ENCODE results near the gene FBXO34.
"Not testable (repeated sequence)": the region's sequence is repeated elsewhere in the genome, so short reads cannot be mapped to it uniquely, and the experiment has no call there.

FBXO34 gene

DNA sequence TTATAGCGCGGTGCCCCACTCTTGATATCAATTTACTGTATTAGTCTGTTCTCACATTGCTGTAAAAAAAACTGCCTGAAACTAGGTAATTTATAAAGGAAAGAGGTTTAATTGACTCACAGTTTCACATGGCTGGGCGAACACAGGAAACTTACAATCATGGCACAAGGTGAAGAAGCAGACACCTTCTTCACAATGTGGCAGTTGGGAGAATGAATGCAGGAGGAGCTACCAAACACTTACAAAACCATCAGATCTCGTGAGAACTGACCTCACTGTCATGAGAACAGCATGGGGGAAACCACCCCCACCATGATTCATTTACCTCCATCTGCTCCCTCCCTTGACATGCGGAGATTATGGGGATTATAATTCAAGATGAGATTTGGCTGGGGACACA is 42.3 kb downstream of the FBXO34 start:
- DNase-seq: no peak

DNA sequence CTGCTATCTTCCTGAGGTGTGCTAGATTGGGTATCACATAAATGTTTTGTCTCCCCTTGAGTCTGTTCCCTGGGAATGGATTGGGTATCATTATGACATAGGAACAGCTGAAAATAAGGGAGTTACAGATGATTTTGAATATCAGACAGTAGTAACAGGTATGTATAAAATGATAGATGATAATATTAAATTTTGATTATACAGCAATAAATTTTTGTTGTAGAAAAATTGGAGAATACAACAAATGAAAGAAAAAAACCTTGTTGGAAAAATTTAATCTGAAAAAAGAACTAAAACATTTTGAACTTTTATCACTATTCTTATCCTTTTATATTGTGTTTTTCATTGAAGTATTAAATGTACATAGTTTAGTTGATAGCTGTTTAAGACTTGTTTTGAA is 43.2 kb downstream of the FBXO34 start:
- no peak for DNase-seq

DNA sequence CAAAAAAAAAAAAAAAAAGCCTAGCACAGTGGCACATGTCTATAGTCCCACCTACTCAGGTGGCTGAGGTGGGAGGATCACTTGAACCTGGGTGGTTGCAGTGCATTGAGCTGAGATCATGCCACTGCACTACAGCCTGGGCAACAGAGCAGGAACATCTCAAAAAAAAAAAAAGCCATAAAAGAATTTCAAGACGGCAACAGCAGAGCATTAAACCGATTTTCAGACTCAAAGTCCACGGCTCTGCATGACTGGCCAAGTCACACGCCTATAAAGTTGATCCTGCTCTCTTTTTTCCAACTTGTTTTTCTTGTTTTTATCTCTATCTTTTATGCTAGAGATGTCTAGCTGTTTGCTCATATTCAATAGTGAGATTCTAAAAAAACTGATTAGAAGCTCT is 45.3 kb downstream of the FBXO34 start:
- DNase-seq: no peak

DNA sequence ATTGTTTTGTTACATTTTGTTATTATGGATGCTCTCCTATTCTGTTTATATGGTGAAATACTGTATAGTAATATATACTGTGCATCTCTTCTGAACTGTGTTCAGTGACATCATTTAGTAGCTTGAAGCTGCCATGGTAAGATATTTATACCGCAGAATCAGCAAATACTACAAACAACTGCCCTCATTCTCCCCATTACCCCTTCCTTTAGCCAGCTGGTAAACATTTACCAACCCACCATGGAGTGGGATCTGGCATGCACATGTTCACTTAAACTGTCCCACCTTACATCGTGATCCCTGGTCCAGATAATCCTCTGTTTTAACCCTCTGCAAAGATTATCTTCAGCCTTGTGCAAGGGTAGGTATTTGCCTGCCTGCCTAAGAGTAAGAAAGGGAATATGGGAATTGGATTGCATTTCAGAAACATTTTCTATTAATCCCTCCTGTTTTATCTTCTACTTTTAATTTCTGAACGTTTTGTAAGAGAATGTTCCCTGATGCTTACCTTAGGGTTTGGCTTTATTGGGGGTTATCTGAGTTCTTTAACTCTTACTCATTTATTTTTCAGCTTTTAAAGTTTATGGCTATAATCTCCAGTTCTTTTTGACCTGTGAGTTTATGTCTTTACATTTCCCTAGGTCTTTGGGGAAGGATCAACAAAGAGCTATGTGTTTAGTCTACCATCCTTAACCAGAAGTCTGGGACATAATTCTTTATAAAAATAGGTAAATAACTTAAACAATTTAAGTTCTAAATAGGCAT is 46.5 kb downstream of the FBXO34 start:
- DNase-seq: no peak

DNA sequence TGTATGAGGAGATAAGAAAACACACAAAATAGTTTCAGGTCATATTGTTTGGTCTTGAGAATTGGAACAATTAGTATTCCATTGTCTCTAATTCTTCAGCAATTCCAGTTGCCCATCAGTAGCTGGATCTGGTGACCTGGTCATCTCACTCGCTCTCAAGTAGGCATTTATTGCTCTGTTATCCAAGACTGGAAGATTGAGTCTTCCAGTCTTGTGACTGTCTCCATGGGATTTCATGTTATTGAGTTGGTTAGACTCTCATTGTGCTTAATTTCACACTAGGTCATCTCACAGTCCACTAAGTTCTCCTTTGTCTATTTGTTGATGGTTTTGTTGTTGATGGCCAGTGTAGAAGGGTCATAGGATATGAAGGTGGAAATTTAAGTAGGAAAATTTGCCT is 47.5 kb downstream of the FBXO34 start:
- no peak for DNase-seq

DNA sequence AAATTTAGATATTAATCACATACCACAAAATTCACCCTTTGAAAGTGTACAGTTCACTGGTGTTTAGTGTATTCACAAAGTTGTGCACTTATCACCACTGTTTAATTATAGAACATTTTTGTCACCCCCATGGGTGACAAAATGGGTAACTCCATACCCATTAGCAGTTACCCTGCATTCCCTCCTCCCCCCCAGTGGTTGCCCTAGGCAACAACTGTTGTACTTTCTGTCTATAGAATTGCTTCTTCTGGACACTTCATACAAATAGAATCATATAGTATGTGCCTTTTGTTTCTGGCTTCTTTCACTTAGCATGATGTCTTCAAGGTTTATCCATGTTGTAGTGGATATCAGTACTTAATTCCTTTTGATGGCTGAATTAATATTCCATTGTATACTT is 52.7 kb downstream of the FBXO34 start:
- DNase-seq: no peak

DNA sequence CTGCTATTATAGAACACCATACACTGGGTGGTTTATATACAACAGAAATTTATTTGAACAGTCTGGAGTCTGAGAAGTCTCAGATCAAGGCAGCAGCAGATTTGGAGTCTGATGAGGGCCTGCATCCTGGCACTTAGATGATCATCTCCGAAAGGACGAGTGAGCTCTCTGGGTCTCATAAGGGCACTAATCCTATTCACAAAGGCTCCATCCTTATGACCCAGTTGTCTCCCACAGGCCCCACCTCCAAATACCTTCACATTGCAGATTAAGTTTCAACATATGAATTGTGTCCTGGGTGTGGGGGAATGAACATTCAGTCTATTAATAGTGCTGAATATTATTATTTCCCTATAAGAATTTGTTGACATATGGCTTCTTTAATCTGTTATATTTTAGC is 53.6 kb downstream of the FBXO34 start:
- DNase-seq: no peak

DNA sequence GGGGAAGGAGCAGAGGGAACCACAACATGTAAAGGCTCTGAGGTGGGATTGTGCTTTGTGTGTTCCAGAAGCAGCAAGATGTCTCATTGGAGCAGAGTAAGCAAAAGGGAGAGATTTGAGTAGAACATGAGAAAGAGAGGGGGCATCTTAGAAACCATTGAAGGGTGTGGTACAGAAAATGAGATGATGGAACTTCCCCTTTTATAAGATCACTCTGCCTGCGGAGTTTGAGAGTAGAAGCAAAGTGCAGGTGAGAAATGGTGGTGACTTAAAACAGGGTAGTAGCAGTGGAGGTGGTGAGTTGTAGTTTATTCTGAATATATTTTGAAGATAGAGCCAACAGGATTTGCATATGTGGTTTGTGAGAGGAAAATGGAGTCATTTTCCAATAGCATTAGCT is 56.0 kb downstream of the FBXO34 start:
- DNase-seq: no peak

DNA sequence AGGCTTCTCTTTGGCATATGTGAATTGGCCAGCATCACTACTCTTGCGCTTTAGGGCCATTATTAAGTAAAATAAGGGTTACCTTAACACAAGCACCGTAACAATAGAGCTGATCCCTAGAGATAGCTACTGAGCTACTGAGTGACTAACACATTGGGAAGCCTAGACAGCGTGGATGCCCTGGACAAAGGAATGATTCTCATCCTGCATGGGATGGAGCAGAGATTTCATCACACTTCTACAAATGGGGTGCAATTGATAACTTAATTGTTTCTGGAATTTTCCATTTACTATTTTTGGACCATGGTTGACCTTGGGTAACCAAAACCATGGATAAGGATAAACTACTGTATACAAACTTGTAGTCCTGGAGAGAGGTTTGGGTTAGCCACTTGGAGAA is 57.1 kb downstream of the FBXO34 start:
- no peak for DNase-seq

DNA sequence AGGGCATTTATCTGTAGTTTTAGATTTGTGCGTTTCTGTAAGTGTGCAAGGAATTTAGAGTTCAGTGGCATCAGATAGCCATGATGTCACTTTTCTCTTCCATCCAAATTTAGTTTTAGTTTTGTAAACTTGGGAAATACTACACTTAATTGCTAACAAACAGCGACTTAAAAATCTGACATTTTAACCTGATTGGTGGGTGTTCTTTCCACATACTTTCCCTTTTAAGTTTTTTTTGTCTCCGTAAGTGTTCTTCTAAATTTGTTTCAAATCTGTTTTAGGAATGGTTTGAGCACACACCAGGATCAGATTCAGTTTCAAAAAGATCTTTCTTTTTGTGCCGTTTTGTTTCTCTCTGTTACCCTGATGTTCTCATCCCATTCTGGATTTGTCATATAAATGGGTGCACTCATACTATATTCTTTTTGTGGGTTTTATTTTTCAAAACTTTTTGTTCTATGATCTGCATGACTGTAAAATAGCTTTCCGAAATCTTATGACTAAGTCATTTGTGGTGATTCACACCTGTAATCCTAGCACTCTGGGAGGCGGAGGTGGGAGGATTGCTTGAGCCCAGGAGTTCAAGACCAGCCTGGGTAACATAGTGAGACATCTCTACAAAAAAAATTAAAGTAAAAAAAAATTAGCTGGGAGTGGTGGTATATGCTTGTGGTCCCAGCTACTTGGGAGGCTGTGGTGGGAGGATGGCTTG is 58.9 kb downstream of the FBXO34 start:
- DNase-seq: peak; percentile 40

DNA sequence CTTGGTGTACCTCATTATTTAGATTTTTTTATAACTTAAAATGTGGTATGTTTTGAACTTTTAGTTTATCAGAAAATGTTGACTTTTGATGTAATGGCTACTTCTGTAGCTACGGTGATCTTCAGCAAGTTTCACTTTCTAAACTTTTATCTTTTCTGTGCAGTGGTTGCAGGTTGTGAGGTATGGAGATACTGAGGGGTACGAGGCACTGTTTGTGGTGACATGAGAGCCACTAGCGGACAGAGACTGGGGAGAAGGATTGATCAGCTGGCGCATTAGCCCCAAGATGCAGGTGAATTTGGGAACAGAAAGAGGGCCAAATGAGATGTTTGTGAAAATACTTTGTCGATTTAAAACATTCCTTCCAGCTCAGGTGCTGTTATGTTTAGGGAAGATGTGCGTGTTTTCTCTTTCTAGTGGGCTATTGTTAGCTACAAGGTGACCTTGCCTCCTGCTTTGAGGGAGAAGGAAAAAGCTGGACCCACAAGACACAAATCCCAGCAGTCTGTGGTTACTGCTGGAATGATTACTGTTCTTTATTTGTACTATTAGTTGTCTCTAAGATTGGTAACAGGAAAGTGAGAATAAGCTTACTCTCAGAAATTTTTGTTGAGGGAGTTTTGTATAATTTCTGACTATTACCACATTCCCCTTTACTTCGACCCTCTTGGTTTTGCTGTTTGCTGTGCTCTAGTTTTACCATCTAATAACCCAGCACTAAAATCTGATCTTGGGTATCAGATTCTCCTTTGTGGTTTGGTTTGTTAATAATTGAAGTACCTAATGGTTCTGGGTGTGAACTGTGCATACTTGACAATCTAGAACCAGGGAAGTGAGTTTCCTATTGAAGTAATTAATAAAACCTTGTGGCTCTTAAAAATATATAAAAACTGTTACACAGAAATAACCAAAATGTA is 61.7 kb downstream of the FBXO34 start:
- DNase-seq: no peak

DNA sequence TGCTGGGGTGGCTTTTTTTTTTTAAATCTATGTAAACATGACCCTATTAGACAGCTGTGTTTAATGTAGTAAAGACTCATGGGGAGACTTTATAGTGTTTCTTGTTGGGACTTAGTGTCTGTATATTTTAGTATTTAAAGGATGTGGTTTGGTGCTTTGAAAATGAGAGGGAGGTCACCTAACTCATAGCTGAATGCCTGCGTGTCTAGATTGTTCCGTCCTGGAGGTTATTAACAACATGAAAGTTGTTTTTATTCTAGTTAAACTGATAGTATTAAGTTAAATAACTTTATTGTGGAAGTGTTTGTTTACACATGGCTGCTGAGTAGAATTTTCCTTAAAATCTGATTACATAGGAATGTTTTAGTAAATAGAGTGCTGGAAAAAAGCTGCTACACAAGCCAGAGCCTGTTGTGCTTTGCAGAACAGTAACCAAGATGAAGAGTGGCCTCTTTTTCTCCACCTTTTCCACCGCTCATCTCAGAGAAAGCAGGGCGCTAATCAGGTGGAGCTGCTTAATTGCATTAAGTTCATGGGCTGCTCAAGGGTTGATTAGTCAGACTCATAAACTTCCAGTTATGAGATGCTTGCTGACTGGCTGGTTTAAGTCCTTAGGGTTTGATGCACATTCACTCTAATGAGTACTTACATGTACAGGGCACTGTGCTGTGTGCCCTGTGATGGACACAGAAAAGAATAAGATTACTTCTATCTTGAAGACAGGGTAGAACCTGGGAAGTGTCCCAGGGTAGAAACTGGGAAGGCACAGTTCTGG is 62.7 kb downstream of the FBXO34 start:
- DNase-seq: no peak

DNA sequence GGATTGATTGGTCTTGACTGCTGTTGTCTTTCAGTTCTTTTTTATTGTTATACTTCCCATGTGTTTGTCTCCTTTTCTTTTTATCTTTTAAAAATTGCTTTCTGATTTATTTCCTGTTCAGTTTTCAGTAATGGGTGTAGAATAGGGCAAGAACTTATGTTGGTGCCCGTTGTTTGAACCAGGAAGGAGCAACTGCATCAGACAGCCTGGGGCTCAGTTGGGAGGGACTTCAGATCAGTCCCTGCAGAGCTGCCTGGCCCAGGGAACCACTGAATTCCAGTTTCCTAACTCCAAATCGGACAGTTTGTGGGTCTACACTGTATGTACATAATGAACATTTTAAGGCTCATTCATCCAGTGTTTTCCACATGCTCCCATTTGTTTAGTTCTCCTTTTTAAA is 64.9 kb downstream of the FBXO34 start:
- DNase-seq: no peak

DNA sequence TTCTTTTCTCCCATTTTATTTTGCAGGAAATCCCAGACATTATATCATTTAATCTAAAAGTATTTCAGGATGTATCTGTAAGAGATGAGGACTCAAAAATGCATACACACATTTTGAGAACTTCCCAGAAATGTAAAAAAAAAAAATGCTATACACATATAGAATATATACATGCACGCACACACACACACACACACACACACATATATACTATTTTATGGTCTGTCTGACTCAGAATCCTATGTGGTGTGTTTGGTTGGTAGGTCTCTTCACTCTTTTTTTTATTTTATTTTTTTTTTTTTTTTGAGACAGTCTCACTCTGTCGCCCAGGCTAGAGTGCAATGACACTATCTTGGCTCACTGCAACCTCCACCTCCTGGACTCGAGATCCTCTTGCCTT is 65.5 kb downstream of the FBXO34 start:
- no peak for DNase-seq

DNA sequence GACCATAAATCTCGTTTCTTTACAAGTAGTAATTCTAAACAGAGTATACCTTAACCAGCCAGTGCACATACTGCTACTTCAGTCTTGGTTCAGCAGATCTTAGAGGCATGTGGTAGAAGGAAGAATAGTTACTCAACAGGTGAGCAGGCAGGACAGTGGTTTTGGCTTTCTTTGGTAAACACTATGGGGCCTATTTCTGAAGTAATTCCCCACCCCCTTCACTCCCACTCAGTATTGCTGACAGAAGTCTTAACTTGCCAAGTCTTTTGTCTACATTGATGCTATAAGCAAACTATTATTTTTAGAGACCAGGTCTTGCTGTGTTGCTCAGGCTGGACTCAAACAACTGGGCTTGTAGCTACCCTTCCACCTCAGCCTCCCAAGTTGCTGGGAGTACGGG is 68.5 kb downstream of the FBXO34 start:
- peak in 1 of 2 experiments; percentile 14 for DNase-seq

DNA sequence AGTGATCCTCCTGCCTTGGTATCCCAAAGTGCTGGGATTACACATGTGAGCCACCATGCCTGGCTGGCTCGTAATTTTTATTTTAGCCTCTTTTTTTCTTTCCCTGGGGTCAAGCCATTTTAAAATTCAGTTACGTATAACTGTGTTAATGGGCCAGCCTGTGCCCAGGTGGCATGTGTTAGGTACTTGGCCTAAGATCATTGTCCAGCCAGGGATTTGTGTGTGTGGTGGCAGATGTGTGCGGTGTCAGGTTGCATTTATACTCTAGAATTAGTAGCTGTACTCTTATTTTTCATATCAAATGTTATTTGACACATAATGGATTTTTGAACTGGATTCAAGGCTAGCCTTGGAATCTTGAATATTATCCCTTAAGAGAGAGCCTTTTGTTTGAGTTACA is 69.3 kb downstream of the FBXO34 start:
- DNase-seq: no peak

DNA sequence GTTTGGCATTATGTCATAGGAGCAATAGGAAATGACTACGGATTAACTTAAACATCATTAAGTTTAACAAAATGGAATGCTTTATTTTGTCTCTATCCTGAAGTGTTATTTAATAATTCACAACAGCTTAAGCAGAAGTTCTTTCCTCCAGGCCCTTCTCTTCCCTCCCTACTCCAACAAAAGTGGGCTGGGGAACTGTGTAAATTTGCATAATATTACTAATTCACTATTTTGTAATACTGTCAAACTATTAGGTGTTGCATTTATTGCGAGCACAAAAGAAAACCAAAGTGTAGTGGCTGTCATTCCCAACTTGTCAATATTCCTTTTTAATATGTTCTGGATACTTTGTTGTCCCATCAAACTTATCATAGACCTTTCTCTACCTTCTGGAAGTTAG is 70.6 kb downstream of the FBXO34 start:
- no peak for DNase-seq

DNA sequence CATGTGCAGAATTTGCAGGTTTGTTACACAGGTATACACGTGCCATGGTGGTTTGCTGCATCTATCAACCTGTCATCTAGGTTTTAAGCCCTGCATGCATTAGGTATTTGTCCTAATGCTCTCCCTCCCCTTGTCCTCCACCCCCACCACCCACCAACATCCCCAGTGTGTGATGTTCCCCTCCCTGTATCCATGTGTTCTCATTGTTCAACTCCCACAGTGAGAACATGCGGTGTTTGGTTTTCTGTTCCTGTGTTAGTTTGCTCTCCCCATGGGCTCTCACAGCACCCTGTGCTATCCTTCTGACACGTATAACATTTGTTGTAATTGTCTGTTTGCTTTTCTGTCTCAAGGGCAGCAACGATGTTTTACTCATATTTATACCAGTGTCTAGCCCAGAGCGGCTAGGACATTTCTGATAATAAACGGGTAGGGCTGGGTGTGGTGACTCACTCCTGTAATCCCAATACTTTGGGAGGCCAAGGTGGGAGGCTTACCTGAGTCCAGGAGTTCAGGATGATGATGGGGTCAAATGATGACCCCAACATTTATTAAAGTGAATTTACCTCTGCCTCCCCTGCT is 73.5 kb downstream of the FBXO34 start:
- not testable (repeated sequence) for DNase-seq

DNA sequence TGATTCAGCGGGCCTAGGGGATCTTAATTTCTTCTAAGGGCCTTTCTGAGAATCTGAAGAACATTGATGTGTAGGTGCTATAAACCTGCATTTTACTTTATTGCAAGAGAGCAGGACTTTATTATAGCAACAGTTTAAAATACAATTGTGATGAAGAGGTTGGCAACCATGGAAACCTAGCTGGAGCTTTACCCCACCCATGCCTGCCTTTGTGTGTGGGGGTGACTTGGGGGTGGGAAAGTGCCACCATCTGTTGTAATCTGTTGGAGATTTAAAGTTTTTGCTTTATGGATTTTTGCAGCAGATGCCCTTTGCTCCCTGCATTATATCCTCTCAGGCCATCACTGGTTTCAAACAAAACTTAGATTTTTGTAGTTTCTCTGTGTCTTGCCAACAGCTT is 75.8 kb downstream of the FBXO34 start:
- no peak for DNase-seq

DNA sequence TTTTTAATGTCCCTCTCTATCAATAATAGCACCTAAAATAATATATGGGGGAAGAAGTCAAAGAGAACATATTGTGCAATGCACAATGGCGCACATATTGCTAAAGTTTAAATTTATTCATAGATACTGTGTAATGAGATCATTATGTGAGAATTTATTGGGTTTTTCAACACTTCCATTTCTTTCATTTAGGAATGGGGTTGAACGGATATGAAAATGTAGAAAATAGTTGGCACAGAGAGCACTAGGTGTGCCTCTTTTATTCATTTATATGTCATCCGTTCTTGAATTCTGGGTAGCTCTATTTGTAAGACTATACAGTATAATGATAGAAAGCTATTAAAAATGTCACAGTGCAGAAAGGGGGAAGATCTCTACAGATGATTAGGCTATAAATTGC is 76.5 kb downstream of the FBXO34 start:
- no peak for DNase-seq

DNA sequence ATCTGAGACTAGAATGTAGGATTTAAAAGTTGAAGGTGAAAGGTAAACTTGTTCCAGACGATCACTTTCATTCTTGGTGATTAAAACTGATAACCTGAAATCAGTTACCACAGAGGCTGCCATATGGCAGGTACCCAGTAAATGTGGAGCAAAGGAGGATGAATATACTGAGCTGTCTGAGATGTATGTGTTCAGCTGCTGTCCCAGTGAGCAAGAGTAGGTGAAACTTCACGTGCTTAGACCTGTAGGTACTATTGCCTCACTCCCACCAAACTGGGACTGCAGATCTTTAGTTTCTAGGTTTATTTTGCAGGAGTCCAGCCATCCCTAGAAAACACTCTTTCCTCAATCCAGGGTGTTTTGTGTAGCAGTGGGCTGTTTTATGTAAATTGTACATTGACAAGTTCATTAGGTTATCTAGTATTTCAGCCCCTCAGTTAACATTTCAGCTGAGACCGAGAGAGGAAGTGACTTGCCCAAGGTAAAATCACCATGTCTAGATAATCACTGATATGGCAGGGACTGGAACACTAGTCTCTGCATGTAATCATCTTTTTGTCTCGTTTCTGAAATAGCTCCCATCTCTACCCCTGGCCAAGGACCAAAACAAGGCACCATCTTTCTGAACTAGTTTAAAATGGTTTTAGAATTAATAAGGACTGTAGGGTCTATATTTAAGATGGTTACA is 77.7 kb downstream of the FBXO34 start:
- no peak for DNase-seq

DNA sequence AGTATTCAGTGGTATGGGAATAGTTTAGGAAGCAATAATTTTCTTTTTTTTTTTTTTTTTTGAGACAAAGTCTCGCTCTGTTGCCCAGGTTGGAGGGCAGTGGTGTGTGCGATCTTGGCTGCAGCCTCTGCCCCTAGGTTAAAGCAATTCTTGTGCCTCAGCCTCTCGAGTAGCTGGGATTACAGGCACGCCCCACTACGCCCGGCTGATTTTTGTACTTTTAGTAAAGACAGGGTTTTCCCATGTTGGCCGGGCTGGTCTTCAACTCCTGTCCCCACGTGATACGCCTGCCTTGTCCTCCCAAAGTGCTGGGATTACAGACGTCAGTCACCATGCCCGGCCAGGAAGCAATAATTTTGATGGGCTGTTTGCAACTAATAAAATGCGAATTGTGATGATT is 78.3 kb downstream of the FBXO34 start:
- no peak for DNase-seq
